Neural cell (in vitro differentiated cells): ENCODE data around the gene FBXO34.

ENCODE experiments used
- CTCF ChIP-seq: fragments of 450-650 bp; IDR thresholded peaks from 2 replicates; pipeline ENCODE4 v1.5.1; 2014; ENCODE audit warnings: antibody characterized with exemption, mild to moderate bottlenecking, moderate library complexity; ENCODE audit not compliant: poor library complexity, severe bottlenecking
- EZH2 ChIP-seq: fragments of 200-600, 300-800 bp; shearing (Covaris generic), sonication (generic); IDR thresholded peaks from 2 replicates; pipeline ENCODE4 v1.6.1; 2014; ENCODE audit warnings: antibody characterized with exemption, low read length, borderline replicate concordance, mild to moderate bottlenecking; ENCODE audit not compliant: insufficient read depth, poor library complexity, severe bottlenecking

GRCh38 chr14:55340482-55340881, 69.3 kb downstream of the FBXO34 start:
- no peak for TF ChIP-seq CTCF
- no peak for TF ChIP-seq EZH2
